ENCODE results near the gene CCDC180. TPM values are rescaled to one million over a fixed set of nuclear protein-coding genes. Genes with fewer than 3 reads are reported as not detected.

The CCDC180 gene
- total and polyA plus RNA-seq, 2 experiments from 2014 or later: 0.57 to 0.83 TPM

DNA sequence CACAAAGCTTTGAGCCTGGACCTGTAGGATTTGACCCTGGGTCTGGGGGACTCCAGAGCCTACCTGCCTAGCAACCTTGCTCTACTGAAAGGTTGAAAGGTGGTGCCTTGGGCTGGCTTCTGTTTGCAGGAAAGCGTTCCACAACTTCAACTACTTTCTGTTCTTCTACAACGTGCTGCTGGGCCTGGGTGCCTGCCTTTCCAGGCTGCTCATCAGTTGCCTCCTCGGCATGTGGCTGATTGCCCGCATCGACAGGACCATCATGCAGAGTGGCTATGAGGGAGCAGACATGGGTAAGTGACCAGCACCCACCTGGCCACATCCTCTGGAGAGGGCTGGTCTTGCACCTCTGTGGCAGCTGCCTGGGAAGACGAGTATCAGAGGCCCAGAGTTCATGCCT, 13.6 kb upstream of the CCDC180 start:
- TF ChIP-seq EZH2 (IDR thresholded peaks at IDR 0.05; ENCODE audit: borderline replicate concordance) (no peak), EZH2phosphoT487 (IDR thresholded peaks at IDR 0.05; ENCODE audit: low read depth, severe bottlenecking, unreplicated experiment) (no peak), CTCF (IDR thresholded peaks at IDR 0.05; ENCODE audit: poor library complexity) (no peak)
- no peaks in the 10 kb centered on the region for H3K27me3 ChIP-seq
- H3K4me1 ChIP-seq (ENCODE audit: insufficient read depth): no peaks in the 10 kb centered on the region
- no peaks in the 10 kb centered on the region for H4K20me1 ChIP-seq (ENCODE audit: insufficient read depth, poor library complexity, severe bottlenecking)
- H2AFZ ChIP-seq: no peak overlapping the region
- DNase-seq (ENCODE audit: low spot score): no peak
- H3K36me3 ChIP-seq (replicated peaks; ENCODE audit: insufficient read depth, low read depth): no peaks in the 10 kb centered on the region
- H3K4me3 ChIP-seq: no peak overlapping the region
- no peaks in the 10 kb centered on the region for H3K9me2 ChIP-seq (replicated peaks; ENCODE audit: insufficient read depth)
- 91% methylated on average over 6 of the region's 6 CpGs for WGBS (ENCODE audit: low lambda C conversion rate, missing lambda C conversion rate)
- H3K79me2 ChIP-seq: no peaks in the 10 kb centered on the region
- H3K9me3 ChIP-seq (ENCODE audit: low read depth): peaks cover 7% of the 10 kb centered on the region
- no peak overlapping the region for H3K27ac ChIP-seq
- H3K4me2 ChIP-seq: no peak overlapping the region

GRCh38 chr9:97297889-97298288, 9.6 kb upstream of the CCDC180 start:
- Histone ChIP-seq H3K4me2 (no peak overlapping the region), H3K27me3 (no peaks in the 10 kb centered on the region), H3K36me3 (replicated peaks; ENCODE audit: insufficient read depth, low read depth) (no peaks in the 10 kb centered on the region), H3K9me2 (replicated peaks; ENCODE audit: insufficient read depth) (no peaks in the 10 kb centered on the region), H2AFZ (no peak overlapping the region), H3K9me3 (ENCODE audit: low read depth) (peaks cover 7% of the 10 kb centered on the region), H3K27ac (no peak overlapping the region), H4K20me1 (ENCODE audit: insufficient read depth, poor library complexity, severe bottlenecking) (no peaks in the 10 kb centered on the region), H3K4me3 (no peak overlapping the region), H3K4me1 (ENCODE audit: insufficient read depth) (no peaks in the 10 kb centered on the region), H3K79me2 (no peaks in the 10 kb centered on the region)
- DNase-seq (ENCODE audit: low spot score): no peak
- TF ChIP-seq EZH2phosphoT487 (IDR thresholded peaks at IDR 0.05; ENCODE audit: low read depth, severe bottlenecking, unreplicated experiment) (no peak), CTCF (IDR thresholded peaks at IDR 0.05; ENCODE audit: poor library complexity) (no peak), EZH2 (IDR thresholded peaks at IDR 0.05; ENCODE audit: borderline replicate concordance) (no peak)
- WGBS (ENCODE audit: low lambda C conversion rate, missing lambda C conversion rate): 98% methylated on average over 2 of the region's 2 CpGs

DNA sequence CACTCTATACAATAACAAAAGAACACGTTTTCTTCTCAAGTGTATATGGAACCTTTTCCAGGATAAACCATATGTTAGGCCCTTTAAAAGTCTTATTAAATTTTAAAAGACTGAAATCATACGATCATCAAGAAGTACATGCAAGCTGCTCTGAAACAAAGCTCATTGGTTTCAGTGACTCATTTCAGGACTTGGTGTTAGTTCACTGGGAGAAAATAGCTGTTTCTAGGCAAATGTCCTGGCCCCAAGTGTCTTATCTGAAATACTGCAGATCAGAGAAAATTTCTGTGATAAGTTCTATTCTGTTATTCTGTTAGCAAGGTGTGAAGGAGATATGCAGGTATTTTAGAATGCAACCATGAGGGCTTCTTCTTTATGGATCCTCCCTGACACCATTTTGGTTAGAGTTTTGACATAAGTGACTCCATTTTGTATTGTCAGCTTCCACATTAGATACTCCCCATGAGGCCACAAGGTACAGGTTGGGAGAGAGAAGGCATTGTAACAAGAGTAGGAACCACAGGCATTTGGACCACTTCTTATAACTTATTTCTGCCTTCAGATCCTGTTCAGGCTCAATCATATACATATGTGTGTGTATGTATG, 7.5 kb upstream of the CCDC180 start:
- WGBS (ENCODE audit: low lambda C conversion rate, missing lambda C conversion rate): 81% methylated on average over 2 of the region's 2 CpGs
- no peaks in the 10 kb centered on the region for H3K4me1 ChIP-seq (ENCODE audit: insufficient read depth)
- H3K27ac ChIP-seq: no peak overlapping the region
- no peaks in the 10 kb centered on the region for H3K36me3 ChIP-seq (replicated peaks; ENCODE audit: insufficient read depth, low read depth)
- TF ChIP-seq CTCF (IDR thresholded peaks at IDR 0.05; ENCODE audit: poor library complexity) (no peak), EZH2 (IDR thresholded peaks at IDR 0.05; ENCODE audit: borderline replicate concordance) (no peak), EZH2phosphoT487 (IDR thresholded peaks at IDR 0.05; ENCODE audit: low read depth, severe bottlenecking, unreplicated experiment) (no peak)
- H3K4me3 ChIP-seq: no peak overlapping the region
- H3K4me2 ChIP-seq: no peak overlapping the region
- no peaks in the 10 kb centered on the region for H4K20me1 ChIP-seq (ENCODE audit: insufficient read depth, poor library complexity, severe bottlenecking)
- no peaks in the 10 kb centered on the region for H3K27me3 ChIP-seq
- no peaks in the 10 kb centered on the region for H3K79me2 ChIP-seq
- H3K9me2 ChIP-seq (replicated peaks; ENCODE audit: insufficient read depth): no peaks in the 10 kb centered on the region
- H3K9me3 ChIP-seq (ENCODE audit: low read depth): peaks cover 7% of the 10 kb centered on the region
- H2AFZ ChIP-seq: no peak overlapping the region
- DNase-seq (ENCODE audit: low spot score): no peak

Measured in hepatocyte (in vitro differentiated cells).